NCI-H524 (cell line): ENCODE data around the gene TTLL5.
"Not testable (repeated sequence)": the region's sequence is repeated elsewhere in the genome, so short reads cannot be mapped to it uniquely, and the experiment has no call there.

Experiments
- DNase-seq, 2 experiments: peaks; one replicate each; lab custom pipeline; 2025; lab: John Stamatoyannopoulos, UW

TTLL5 gene

DNA sequence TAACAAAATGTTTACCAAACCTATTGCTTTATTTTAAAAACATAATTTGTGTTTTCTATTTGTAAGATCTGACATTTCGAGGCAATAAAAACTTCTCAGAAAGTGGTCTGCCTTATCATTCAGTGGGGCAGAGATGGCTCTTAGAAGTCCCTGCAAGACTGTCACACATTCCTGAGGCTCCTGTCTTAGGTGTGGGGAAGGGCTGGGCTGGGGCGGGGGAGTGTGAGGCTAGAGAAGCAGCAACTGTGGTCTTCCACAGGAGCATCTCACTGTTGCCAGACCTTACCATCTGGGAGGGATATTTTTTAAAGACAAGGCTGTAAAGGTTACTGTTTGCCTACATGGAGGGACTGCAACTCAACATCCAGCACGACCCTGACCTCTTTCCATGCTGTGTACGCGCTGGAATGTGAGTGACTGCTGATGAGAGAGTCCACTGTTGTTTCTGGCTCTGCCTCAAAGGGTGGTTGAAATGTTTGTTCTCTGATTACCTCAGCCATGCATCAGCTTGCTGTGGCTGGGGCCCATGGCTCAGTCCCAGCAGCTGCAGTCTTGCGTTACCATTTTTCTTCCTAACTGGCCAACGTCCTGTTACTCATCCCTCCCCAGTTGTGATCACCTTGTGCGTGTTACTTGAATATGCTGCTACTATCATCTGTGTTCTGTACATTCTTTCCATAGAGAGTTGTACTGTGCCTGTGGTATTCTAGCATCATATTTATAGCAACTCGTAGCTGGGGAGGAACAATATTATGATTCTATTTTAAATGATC is 12.8 kb upstream of the TTLL5 start:
- no peak for DNase-seq

DNA sequence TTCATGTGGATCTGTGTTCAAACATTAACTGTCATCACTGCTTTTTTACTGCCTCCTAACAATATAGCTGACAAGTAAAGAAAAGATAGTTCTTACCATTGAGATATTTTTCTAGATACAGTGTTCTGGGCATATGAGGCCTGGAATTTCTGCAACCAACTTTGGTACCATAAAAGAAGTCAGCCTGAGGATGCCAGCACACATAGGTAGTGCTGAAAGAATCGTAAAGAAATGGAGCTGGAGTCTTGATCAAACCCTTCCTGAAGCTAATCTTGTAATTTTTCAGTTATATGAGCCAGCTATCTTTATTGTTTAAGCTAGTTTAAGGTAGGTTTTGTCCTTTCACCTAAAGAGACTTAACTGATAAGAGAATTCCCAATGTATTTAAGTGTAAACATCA is 11.7 kb upstream of the TTLL5 start:
- no peak for DNase-seq

GRCh38 chr14:75649773-75650172 is 11.3 kb upstream of the TTLL5 start:
- no peak for DNase-seq

GRCh38 chr14:75650253-75651058 is 10.6 kb upstream of the TTLL5 start:
- no peak for DNase-seq

DNA sequence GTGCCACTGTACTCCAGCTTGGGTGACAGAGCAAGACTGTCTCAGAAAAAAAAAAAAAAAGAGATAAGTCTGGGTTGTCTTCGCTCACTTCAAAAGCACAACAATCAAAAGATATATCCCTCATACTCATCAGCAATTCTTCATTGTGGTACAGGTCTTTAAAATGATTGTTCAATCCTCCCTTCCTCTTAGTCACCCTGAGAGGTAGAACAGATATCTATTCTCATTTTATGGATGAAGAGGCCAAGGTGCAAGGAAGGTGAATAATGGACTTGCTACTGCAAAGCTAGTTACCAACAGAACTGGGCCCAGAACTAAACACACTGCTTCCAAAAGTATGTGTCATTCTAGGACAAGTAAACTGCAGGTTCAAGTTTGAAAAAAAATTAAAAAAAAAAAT is 7.5 kb upstream of the TTLL5 start:
- no peak for DNase-seq

GRCh38 chr14:75654127-75654732 is 6.8 kb upstream of the TTLL5 start:
- peak; percentile 42 to 77 for DNase-seq

GRCh38 chr14:75655235-75655634 is 5.8 kb upstream of the TTLL5 start:
- no peak for DNase-seq

DNA sequence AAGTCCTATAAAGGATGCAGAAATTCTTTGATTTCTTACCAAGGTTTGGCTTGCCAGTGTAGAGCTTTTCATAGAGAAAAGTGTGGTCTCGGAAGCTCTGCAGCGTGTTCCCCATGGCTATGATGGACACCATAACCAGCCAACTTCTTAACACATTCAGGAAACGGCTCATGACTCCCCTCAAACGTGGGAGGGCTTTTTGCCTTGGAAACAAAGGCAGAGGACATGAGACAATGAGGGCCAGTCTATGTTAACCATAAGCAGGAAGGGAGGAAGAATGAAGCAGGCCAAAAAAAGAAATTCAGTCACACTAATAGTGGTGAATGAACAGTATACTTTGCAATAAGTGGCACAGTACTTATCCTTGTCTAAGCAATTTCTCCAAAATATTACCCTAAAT is 3.7 kb upstream of the TTLL5 start:
- DNase-seq = no peak

DNA sequence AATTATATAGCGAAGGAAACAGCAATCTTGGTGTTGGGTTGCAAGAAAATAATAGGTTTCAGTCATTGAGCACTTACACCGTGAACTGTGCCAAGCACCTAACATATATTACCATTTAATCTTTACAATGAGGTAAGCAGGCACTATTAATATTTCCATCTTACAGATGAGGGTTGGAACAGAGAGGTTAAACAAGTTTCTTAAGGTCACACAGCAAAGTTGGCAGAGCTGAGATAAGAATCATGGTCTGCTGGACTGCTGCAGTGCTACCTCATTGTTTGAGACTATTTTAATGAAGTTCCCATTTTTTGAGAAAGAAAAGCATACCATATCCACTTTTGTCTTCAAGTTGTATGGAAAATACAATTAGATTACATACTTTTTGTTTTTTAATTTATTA is 2.1 kb upstream of the TTLL5 start:
- DNase-seq = no peak

DNA sequence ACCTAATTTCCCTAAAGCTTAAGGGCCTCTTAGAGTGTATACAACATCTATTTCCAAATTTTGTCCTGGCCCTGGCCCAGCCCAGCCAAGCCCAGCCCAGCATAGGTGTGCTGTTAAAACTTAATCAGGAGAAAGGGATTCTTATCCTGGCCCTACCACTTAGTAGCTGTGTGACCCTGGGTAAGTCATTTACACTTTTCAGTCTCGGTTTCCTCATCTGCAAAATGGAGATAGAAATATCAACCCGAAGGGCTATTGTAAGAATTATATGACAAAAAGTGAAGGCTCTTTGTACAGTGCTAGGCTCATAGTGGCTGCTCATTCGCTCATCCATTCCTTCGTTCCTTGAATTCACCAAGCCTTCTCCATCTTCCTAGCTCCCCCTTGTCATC is 812 bp upstream of the TTLL5 start:
- no peak for DNase-seq

DNA sequence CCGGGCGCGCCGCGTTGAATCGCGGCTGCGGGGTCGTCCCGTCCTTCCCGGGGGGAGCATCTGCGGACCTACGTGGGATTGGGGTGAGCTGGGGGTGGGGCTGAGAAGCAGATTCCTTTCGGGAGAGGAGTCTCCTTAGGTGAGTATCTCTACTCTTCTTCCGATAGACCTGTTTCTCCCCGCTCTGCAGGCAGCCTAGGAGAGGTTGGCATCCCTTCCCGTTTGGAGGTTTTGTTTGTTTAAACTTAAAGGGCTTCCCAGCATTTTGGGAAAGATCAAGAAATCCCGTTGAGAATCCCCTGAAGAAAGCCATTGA is 411 bp downstream of the TTLL5 start:
- DNase-seq = no peak

GRCh38 chr14:75662966-75663365 is 1.9 kb downstream of the TTLL5 start:
- no peak for DNase-seq

GRCh38 chr14:75667099-75667765 is 6.2 kb downstream of the TTLL5 start:
- no peak for DNase-seq

GRCh38 chr14:75672605-75673192 is 11.7 kb downstream of the TTLL5 start:
- no peak for DNase-seq

DNA sequence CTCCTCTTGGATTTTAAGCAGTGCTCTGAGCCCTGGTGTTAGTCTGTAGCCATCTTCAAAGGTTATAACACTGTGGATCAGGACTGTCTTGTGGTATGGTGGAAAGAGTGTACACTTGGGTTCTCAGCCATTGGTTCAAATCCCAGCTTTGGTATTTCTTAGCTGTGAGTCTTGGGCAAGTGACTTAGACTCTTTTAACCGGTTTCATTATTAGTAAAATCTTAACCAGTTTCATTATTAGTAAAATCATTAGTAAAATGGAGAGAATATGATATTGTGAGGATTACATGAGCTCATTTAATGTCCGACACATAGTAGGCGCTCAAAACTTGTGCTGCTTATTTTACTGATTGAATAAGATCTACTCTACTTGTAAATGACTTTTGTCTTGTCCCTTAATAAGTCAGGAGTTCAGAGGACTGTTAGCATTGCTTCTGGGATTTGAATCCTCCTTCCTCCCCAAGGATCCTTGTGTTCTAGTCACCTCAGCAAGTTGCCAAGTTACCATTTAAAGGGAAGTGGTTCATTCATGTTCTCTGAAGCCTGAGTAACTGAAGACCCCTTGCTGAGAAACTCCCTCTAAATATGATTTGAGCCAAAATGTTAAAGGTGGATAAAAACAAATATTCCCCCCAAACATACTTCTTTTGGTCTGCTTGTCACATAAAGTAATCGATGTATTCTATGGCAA is 12.4 kb downstream of the TTLL5 start:
- no peak for DNase-seq

DNA sequence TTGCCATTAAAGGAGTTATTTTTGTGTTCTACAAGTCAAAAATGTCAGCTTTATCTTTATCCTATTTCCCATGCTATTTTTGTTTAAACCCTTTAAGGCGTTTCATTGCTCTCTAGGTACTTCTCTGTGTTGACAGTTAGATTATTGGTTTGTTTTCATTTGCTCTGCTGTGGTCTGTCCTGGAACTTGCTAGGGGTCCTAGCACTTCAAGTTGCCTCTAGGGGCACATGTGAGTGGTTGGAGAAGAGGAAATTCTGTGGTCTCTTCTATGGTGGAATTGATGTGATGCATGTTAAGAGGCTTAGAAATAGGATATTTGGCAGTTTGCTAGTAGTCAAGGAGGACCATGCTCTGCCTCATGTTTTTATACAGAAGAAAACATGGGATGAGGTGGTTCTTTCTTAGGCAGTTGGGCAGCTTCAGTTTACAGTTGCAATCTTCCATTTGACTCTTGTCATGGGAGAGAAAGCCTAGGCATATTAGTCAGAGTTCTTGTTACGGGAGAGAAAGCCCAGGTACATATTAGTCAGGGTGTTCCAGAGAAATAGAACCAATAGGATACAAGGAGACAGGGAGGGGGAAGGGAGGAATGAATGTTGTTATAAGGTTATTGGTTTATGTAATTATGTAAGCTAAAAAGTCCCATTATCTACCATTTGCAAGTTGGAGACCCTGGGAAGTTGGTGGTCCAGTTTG is 14.4 kb downstream of the TTLL5 start:
- DNase-seq = peak in 1 of 2 experiments; percentile 17

GRCh38 chr14:75685910-75686309 is 24.9 kb downstream of the TTLL5 start:
- no peak for DNase-seq

- DNase-seq = no peak
Observed at GRCh38 chr14:75689012-75689411, 28.0 kb downstream of the TTLL5 start.

- no peak for DNase-seq
Observed at GRCh38 chr14:75690010-75690409, 29.0 kb downstream of the TTLL5 start.

DNA sequence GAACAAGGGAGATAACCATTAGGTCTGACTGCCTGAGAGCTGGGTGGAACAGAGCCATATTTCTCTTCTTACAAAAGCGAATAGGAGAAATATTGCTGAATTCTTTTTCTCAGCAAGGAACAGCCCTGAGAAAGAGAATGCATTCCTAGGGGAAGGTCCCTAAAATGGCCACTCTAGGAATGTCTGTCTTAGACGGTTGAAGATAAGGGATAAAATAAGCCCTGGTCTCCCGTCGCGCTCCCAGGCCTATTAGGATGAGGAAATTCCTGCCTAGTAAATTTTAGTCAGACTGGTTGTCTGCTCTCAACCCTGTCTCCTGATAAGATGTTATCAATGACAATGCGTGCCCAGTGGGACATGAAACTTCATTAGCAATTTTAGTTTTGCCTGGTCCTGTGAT is 34.0 kb downstream of the TTLL5 start:
- not testable (repeated sequence) for DNase-seq

DNA sequence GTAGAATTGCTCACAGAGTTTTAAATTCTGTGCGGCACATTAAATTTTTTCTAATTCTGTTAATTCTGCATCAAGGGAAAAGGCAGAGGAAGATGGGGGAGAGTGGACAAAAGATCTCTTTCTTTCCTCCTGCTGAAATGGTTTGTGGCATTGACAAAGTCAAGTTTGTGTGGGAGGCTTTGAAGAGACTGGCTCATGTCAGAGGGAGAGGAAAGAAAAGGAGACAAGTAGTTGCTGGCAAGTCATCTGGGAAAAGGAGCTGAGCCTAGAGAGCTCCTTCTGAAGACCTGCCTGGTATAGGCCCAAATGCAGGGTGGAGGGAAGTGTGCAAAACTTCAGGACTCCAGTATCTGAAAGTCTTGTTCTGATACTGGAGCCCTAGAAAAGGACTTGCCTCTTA is 36.3 kb downstream of the TTLL5 start:
- no peak for DNase-seq
